ENCODE results near the gene RNF220.
"Not testable (repeated sequence)": the region's sequence is repeated elsewhere in the genome, so short reads cannot be mapped to it uniquely, and the experiment has no call there.

Gene RNF220

GRCh38 chr1:44547361-44547760 lies 142.3 kb downstream of the RNF220 start:
- Histone ChIP-seq H3K27me3 (ENCODE audit: low read depth, low read length) (no peaks in the 10 kb centered on the region), H3K4me1 (ENCODE audit: control insufficient read depth in 1 of 2, insufficient read depth in 2 of 2, low read length in 2 of 2) (no peaks in the 10 kb centered on the region), H3K27ac (ENCODE audit: low read length) (no peak overlapping the region)

GRCh38 chr1:44547837-44548236 lies 142.8 kb downstream of the RNF220 start:
- Histone ChIP-seq H3K27me3 (ENCODE audit: low read depth, low read length) (no peaks in the 10 kb centered on the region), H3K9me3 (ENCODE audit: control insufficient read depth in 1 of 2, low read length in 2 of 2) (no peaks in the 10 kb centered on the region), H3K36me3 (ENCODE audit: control insufficient read depth in 1 of 2, insufficient read depth in 2 of 2, low read length in 2 of 2) (no peaks in the 10 kb centered on the region), H3K27ac (ENCODE audit: low read length) (no peak overlapping the region), H3K4me3 (ENCODE audit: low read depth in 1 of 2, low read length in 2 of 2) (no peak overlapping the region), H3K4me1 (ENCODE audit: control insufficient read depth in 1 of 2, insufficient read depth in 2 of 2, low read length in 2 of 2) (no peaks in the 10 kb centered on the region)

More at GRCh38 chr1:44547361-44547760, 142.3 kb downstream of the RNF220 start:
- Histone ChIP-seq H3K36me3 (ENCODE audit: control insufficient read depth in 1 of 2, insufficient read depth in 2 of 2, low read length in 2 of 2) (no peaks in the 10 kb centered on the region), H3K4me3 (ENCODE audit: low read depth in 1 of 2, low read length in 2 of 2) (no peak overlapping the region), H3K9me3 (ENCODE audit: control insufficient read depth in 1 of 2, low read length in 2 of 2) (no peaks in the 10 kb centered on the region)

- Histone ChIP-seq H3K4me1 (ENCODE audit: control insufficient read depth in 1 of 2, insufficient read depth in 2 of 2, low read length in 2 of 2) (no peaks in the 10 kb centered on the region), H3K27ac (ENCODE audit: low read length) (no peak overlapping the region), H3K36me3 (ENCODE audit: control insufficient read depth in 1 of 2, insufficient read depth in 2 of 2, low read length in 2 of 2) (no peaks in the 10 kb centered on the region), H3K4me3 (ENCODE audit: low read depth in 1 of 2, low read length in 2 of 2) (no peak overlapping the region), H3K27me3 (ENCODE audit: low read depth, low read length) (no peaks in the 10 kb centered on the region), H3K9me3 (ENCODE audit: control insufficient read depth in 1 of 2, low read length in 2 of 2) (no peaks in the 10 kb centered on the region)
Measured at GRCh38 chr1:44549510-44549909, 144.5 kb downstream of the RNF220 start.

- Histone ChIP-seq H3K9me3 (ENCODE audit: control insufficient read depth in 1 of 2, low read length in 2 of 2) (no peaks in the 10 kb centered on the region), H3K4me3 (ENCODE audit: low read depth in 1 of 2, low read length in 2 of 2) (no peak overlapping the region), H3K27me3 (ENCODE audit: low read depth, low read length) (no peaks in the 10 kb centered on the region), H3K36me3 (ENCODE audit: control insufficient read depth in 1 of 2, insufficient read depth in 2 of 2, low read length in 2 of 2) (no peaks in the 10 kb centered on the region), H3K27ac (ENCODE audit: low read length) (no peak overlapping the region), H3K4me1 (ENCODE audit: control insufficient read depth in 1 of 2, insufficient read depth in 2 of 2, low read length in 2 of 2) (no peaks in the 10 kb centered on the region)
Measured at GRCh38 chr1:44553127-44553758, 148.2 kb downstream of the RNF220 start.

- H3K27ac ChIP-seq (ENCODE audit: low read length): no peak overlapping the region
Measured at GRCh38 chr1:44553771-44554170, 148.7 kb downstream of the RNF220 start.

GRCh38 chr1:44554706-44555105 lies 149.7 kb downstream of the RNF220 start:
- no peaks in the 10 kb centered on the region for H3K4me1 ChIP-seq (ENCODE audit: control insufficient read depth in 1 of 2, insufficient read depth in 2 of 2, low read length in 2 of 2)
- no peaks in the 10 kb centered on the region for H3K9me3 ChIP-seq (ENCODE audit: control insufficient read depth in 1 of 2, low read length in 2 of 2)
- no peaks in the 10 kb centered on the region for H3K27me3 ChIP-seq (ENCODE audit: low read depth, low read length)
- no peak overlapping the region for H3K4me3 ChIP-seq (ENCODE audit: low read depth in 1 of 2, low read length in 2 of 2)
- H3K27ac ChIP-seq (ENCODE audit: low read length): no peak overlapping the region
- no peaks in the 10 kb centered on the region for H3K36me3 ChIP-seq (ENCODE audit: control insufficient read depth in 1 of 2, insufficient read depth in 2 of 2, low read length in 2 of 2)

More at GRCh38 chr1:44553771-44554170, 148.7 kb downstream of the RNF220 start:
- no peaks in the 10 kb centered on the region for H3K36me3 ChIP-seq (ENCODE audit: control insufficient read depth in 1 of 2, insufficient read depth in 2 of 2, low read length in 2 of 2)
- no peaks in the 10 kb centered on the region for H3K27me3 ChIP-seq (ENCODE audit: low read depth, low read length)
- H3K4me3 ChIP-seq (ENCODE audit: low read depth in 1 of 2, low read length in 2 of 2): no peak overlapping the region
- no peaks in the 10 kb centered on the region for H3K4me1 ChIP-seq (ENCODE audit: control insufficient read depth in 1 of 2, insufficient read depth in 2 of 2, low read length in 2 of 2)
- H3K9me3 ChIP-seq (ENCODE audit: control insufficient read depth in 1 of 2, low read length in 2 of 2): no peaks in the 10 kb centered on the region

GRCh38 chr1:44557778-44558177 lies 152.7 kb downstream of the RNF220 start:
- Histone ChIP-seq H3K4me3 (ENCODE audit: low read depth in 1 of 2, low read length in 2 of 2) (no peak overlapping the region), H3K27me3 (ENCODE audit: low read depth, low read length) (no peaks in the 10 kb centered on the region), H3K27ac (ENCODE audit: low read length) (no peak overlapping the region), H3K4me1 (ENCODE audit: control insufficient read depth in 1 of 2, insufficient read depth in 2 of 2, low read length in 2 of 2) (no peaks in the 10 kb centered on the region), H3K36me3 (ENCODE audit: control insufficient read depth in 1 of 2, insufficient read depth in 2 of 2, low read length in 2 of 2) (no peaks in the 10 kb centered on the region), H3K9me3 (ENCODE audit: control insufficient read depth in 1 of 2, low read length in 2 of 2) (no peaks in the 10 kb centered on the region)

GRCh38 chr1:44558883-44559282 lies 153.8 kb downstream of the RNF220 start:
- Histone ChIP-seq H3K27ac (ENCODE audit: low read length) (no peak overlapping the region), H3K9me3 (ENCODE audit: control insufficient read depth in 1 of 2, low read length in 2 of 2) (no peaks in the 10 kb centered on the region), H3K4me1 (ENCODE audit: control insufficient read depth in 1 of 2, insufficient read depth in 2 of 2, low read length in 2 of 2) (no peaks in the 10 kb centered on the region), H3K36me3 (ENCODE audit: control insufficient read depth in 1 of 2, insufficient read depth in 2 of 2, low read length in 2 of 2) (no peaks in the 10 kb centered on the region), H3K27me3 (ENCODE audit: low read depth, low read length) (no peaks in the 10 kb centered on the region), H3K4me3 (ENCODE audit: low read depth in 1 of 2, low read length in 2 of 2) (no peak overlapping the region)

- H3K36me3 ChIP-seq (ENCODE audit: control insufficient read depth in 1 of 2, insufficient read depth in 2 of 2, low read length in 2 of 2): no peaks in the 10 kb centered on the region
- no peak overlapping the region for H3K4me3 ChIP-seq (ENCODE audit: low read depth in 1 of 2, low read length in 2 of 2)
- H3K27ac ChIP-seq (ENCODE audit: low read length): no peak overlapping the region
- H3K27me3 ChIP-seq (ENCODE audit: low read depth, low read length): no peaks in the 10 kb centered on the region
- no peaks in the 10 kb centered on the region for H3K9me3 ChIP-seq (ENCODE audit: control insufficient read depth in 1 of 2, low read length in 2 of 2)
- no peaks in the 10 kb centered on the region for H3K4me1 ChIP-seq (ENCODE audit: control insufficient read depth in 1 of 2, insufficient read depth in 2 of 2, low read length in 2 of 2)
Measured at GRCh38 chr1:44559330-44559729, 154.3 kb downstream of the RNF220 start.

- H3K4me3 ChIP-seq (ENCODE audit: low read depth in 1 of 2, low read length in 2 of 2): no peak overlapping the region
Measured at GRCh38 chr1:44559913-44560312, 154.9 kb downstream of the RNF220 start.

GRCh38 chr1:44560696-44561095 lies 155.6 kb downstream of the RNF220 start:
- H3K4me3 ChIP-seq (ENCODE audit: low read depth in 1 of 2, low read length in 2 of 2); H3K4me1 ChIP-seq (ENCODE audit: control insufficient read depth in 1 of 2, insufficient read depth in 2 of 2, low read length in 2 of 2); H3K9me3 ChIP-seq (ENCODE audit: control insufficient read depth in 1 of 2, low read length in 2 of 2); H3K36me3 ChIP-seq (ENCODE audit: control insufficient read depth in 1 of 2, insufficient read depth in 2 of 2, low read length in 2 of 2); H3K27me3 ChIP-seq (ENCODE audit: low read depth, low read length); H3K27ac ChIP-seq (ENCODE audit: low read length): not testable (repeated sequence)

More at GRCh38 chr1:44559913-44560312, 154.9 kb downstream of the RNF220 start:
- no peaks in the 10 kb centered on the region for H3K36me3 ChIP-seq (ENCODE audit: control insufficient read depth in 1 of 2, insufficient read depth in 2 of 2, low read length in 2 of 2)
- H3K4me1 ChIP-seq (ENCODE audit: control insufficient read depth in 1 of 2, insufficient read depth in 2 of 2, low read length in 2 of 2): no peaks in the 10 kb centered on the region
- H3K27me3 ChIP-seq (ENCODE audit: low read depth, low read length): no peaks in the 10 kb centered on the region
- no peaks in the 10 kb centered on the region for H3K9me3 ChIP-seq (ENCODE audit: control insufficient read depth in 1 of 2, low read length in 2 of 2)
- H3K27ac ChIP-seq (ENCODE audit: low read length): no peak overlapping the region

GRCh38 chr1:44565259-44565750 lies 160.2 kb downstream of the RNF220 start:
- H3K4me3 ChIP-seq (ENCODE audit: low read depth in 1 of 2, low read length in 2 of 2): no peak overlapping the region
- H3K9me3 ChIP-seq (ENCODE audit: control insufficient read depth in 1 of 2, low read length in 2 of 2): no peaks in the 10 kb centered on the region
- no peaks in the 10 kb centered on the region for H3K36me3 ChIP-seq (ENCODE audit: control insufficient read depth in 1 of 2, insufficient read depth in 2 of 2, low read length in 2 of 2)
- H3K27me3 ChIP-seq (ENCODE audit: low read depth, low read length): no peaks in the 10 kb centered on the region
- no peaks in the 10 kb centered on the region for H3K4me1 ChIP-seq (ENCODE audit: control insufficient read depth in 1 of 2, insufficient read depth in 2 of 2, low read length in 2 of 2)
- H3K27ac ChIP-seq (ENCODE audit: low read length): no peak overlapping the region
